ENCODE measurements around the gene NUP98.

- TF ChIP-seq FOXA1 (IDR thresholded peaks at IDR 0.05) (no peak), GABPA (IDR thresholded peaks at IDR 0.05 in 1 of 2, conservative IDR thresholded peaks at IDR 0.05 in 1 of 2) (no peak), MAX (IDR thresholded peaks at IDR 0.05) (no peak), CTCF (IDR thresholded peaks at IDR 0.05; ENCODE audit: low read depth, low read length, missing input control) (no peak), YY1 (IDR thresholded peaks at IDR 0.05) (no peak), FOXA2 (IDR thresholded peaks at IDR 0.05) (no peak)
Observed at GRCh38 chr11:3703383-3703782, 94.0 kb downstream of the NUP98 start.
